Activated naive CD4-positive, alpha-beta T cell treated with anti-CD3 and anti-CD28 coated beads, Interleukin-2, amount 50 U/mL, for 72 hours (primary cell): ENCODE results near the gene POLR3C. TPM values are rescaled to one million over a fixed set of nuclear protein-coding genes. Genes with fewer than 3 reads are reported as not detected.
"Not testable (repeated sequence)": the region's sequence is repeated elsewhere in the genome, so short reads cannot be mapped to it uniquely, and the experiment has no call there.

Experiments
- ATAC-seq, 2 donors: fragments of 150-1000 bp; cut with Tn5 transposase; 2 replicates each; pipeline ENCODE4 v1.10.0; 2021; ENCODE audit warnings: mild to moderate bottlenecking in 2 of 2, moderate library complexity in 2 of 2
- DNase-seq, 2 donors: peaks; one replicate each; pipeline ENCODE4 v3.0.0; 2021 to 2022; ENCODE audit warnings: low spot score in 2 of 2
- H3K27ac Mint-ChIP-seq, 2 donors: one replicate each; pipeline ENCODE4 v1.8.0; 2022; ENCODE audit warnings: mild to moderate bottlenecking in 2 of 2, mixed read lengths in 2 of 2
- H3K36me3 Mint-ChIP-seq, 2 donors: one replicate each; pipeline ENCODE4 v1.8.0; 2022; ENCODE audit warnings: mixed read lengths in 2 of 2
- H3K9me3 Mint-ChIP-seq, 2 donors: one replicate each; pipeline ENCODE4 v1.8.0; 2022; ENCODE audit warnings: mixed read lengths in 2 of 2
- total RNA-seq, 2 donors: library from RNA; stranded (reverse); gene quantifications; one replicate each; pipeline ENCODE4 v1.2.3, GENCODE V29; 2022

POLR3C gene
- total RNA-seq, 2 donors from 2014 or later, result 15.1 to 26.2 TPM

GRCh38 chr1:145806408-145806807, 17.6 kb upstream of the POLR3C start:
- ATAC-seq, result no peak
- no peaks in the 10 kb centered on the region for H3K9me3 Mint-ChIP-seq
- H3K36me3 Mint-ChIP-seq, result no peaks in the 10 kb centered on the region
- DNase-seq, result no peak
- H3K27ac Mint-ChIP-seq, result no peak overlapping the region

GRCh38 chr1:145806844-145807243, 17.2 kb upstream of the POLR3C start:
- Mint-ChIP-seq H3K36me3 (no peaks in the 10 kb centered on the region), H3K27ac (no peak overlapping the region), H3K9me3 (no peaks in the 10 kb centered on the region)
- DNase-seq, result no peak
- ATAC-seq, result no peak

GRCh38 chr1:145812977-145813810, 10.8 kb upstream of the POLR3C start:
- H3K36me3 Mint-ChIP-seq, DNase-seq, ATAC-seq, H3K27ac Mint-ChIP-seq, H3K9me3 Mint-ChIP-seq: not testable (repeated sequence)

GRCh38 chr1:145818095-145818494, 5.9 kb upstream of the POLR3C start:
- H3K27ac Mint-ChIP-seq, H3K36me3 Mint-ChIP-seq, DNase-seq, H3K9me3 Mint-ChIP-seq: not testable (repeated sequence)
- ATAC-seq, result peak; percentile 53 to 72

GRCh38 chr1:145822779-145823331, 1.1 kb upstream of the POLR3C start:
- H3K9me3 Mint-ChIP-seq, DNase-seq: not testable (repeated sequence)
- peak overlapping the region in 1 of 2 donors; percentile 99 for H3K27ac Mint-ChIP-seq
- peaks cover 17 to 24% of the 10 kb centered on the region in 2 donors for H3K36me3 Mint-ChIP-seq
- ATAC-seq, result peak in 1 of 2 donors; percentile 8

- peak overlapping the region; percentile 97 to 99 for H3K27ac Mint-ChIP-seq
- peaks cover 19 to 30% of the 10 kb centered on the region in 2 donors for H3K36me3 Mint-ChIP-seq
- no peak for ATAC-seq
- DNase-seq, result no peak
- no peaks in the 10 kb centered on the region for H3K9me3 Mint-ChIP-seq
These were observed 471 bp downstream of the POLR3C start for GRCh38 chr1:145824499-145824842.

GRCh38 chr1:145826030-145826429, 2.0 kb downstream of the POLR3C start:
- DNase-seq (no peak), ATAC-seq (no peak)
- Mint-ChIP-seq H3K36me3 (peaks cover 27 to 31% of the 10 kb centered on the region in 2 donors), H3K27ac (peak overlapping the region; percentile 50 to 99), H3K9me3 (no peaks in the 10 kb centered on the region)

GRCh38 chr1:145827966-145828365, 4.0 kb downstream of the POLR3C start:
- peak in 1 of 2 donors; percentile 17 for ATAC-seq
- no peak for DNase-seq
- peaks cover 39 to 42% of the 10 kb centered on the region in 2 donors for H3K36me3 Mint-ChIP-seq
- peak overlapping the region; percentile 84 to 91 for H3K27ac Mint-ChIP-seq
- no peaks in the 10 kb centered on the region for H3K9me3 Mint-ChIP-seq

GRCh38 chr1:145828367-145829026, 4.5 kb downstream of the POLR3C start:
- peak overlapping the region; percentile 84 to 91 for H3K27ac Mint-ChIP-seq
- no peak for DNase-seq
- H3K36me3 Mint-ChIP-seq, result peaks cover 39 to 47% of the 10 kb centered on the region in 2 donors
- no peaks in the 10 kb centered on the region for H3K9me3 Mint-ChIP-seq
- ATAC-seq, result peak; percentile 77 to 85

GRCh38 chr1:145830810-145831209, 6.8 kb downstream of the POLR3C start:
- H3K27ac Mint-ChIP-seq, result peak overlapping the region; percentile 6 to 46
- ATAC-seq, result not testable (repeated sequence)

GRCh38 chr1:145837656-145838055, 13.7 kb downstream of the POLR3C start:
- DNase-seq (no peak), ATAC-seq (peak in 1 of 2 donors; percentile 26)
- Mint-ChIP-seq H3K9me3 (no peaks in the 10 kb centered on the region), H3K36me3 (peaks cover 4 to 14% of the 10 kb centered on the region in 2 donors), H3K27ac (no peak overlapping the region)

More at GRCh38 chr1:145830810-145831209, 6.8 kb downstream of the POLR3C start:
- H3K36me3 Mint-ChIP-seq, result peaks cover 28 to 48% of the 10 kb centered on the region in 2 donors
- DNase-seq, H3K9me3 Mint-ChIP-seq: not testable (repeated sequence)

GRCh38 chr1:145843031-145843430, 19.0 kb downstream of the POLR3C start:
- Mint-ChIP-seq H3K27ac (no peak overlapping the region), H3K36me3 (peaks cover 0 to 4% of the 10 kb centered on the region in 2 donors), H3K9me3 (no peaks in the 10 kb centered on the region)
- DNase-seq (no peak), ATAC-seq (no peak)

GRCh38 chr1:145845144-145845513, 21.1 kb downstream of the POLR3C start:
- Mint-ChIP-seq H3K27ac (no peak overlapping the region), H3K36me3 (peaks cover 0 to under 1% of the 10 kb centered on the region in 2 donors), H3K9me3 (no peaks in the 10 kb centered on the region)
- DNase-seq (no peak), ATAC-seq (peak; percentile 32 to 56)

- DNase-seq, result peak; percentile 79 to 80
- Mint-ChIP-seq H3K9me3 (no peaks in the 10 kb centered on the region), H3K27ac (peak within 1 kb of the TSS in 1 of 2 donors; percentile 56), H3K36me3 (no peaks in the 10 kb centered on the region)
- peak; percentile 82 to 90 for ATAC-seq
These were observed 21.6 kb downstream of the POLR3C start, which contains the start of gene NUDT17 for GRCh38 chr1:145845514-145846161. Gene NUDT17, plus strand, starts transcription at chr1:145845630. Its CDS starts 11 bp downstream, at chr1:145845641.

- Mint-ChIP-seq H3K27ac (peak overlapping the region in 1 of 2 donors; percentile 56), H3K36me3 (no peaks in the 10 kb centered on the region), H3K9me3 (no peaks in the 10 kb centered on the region)
- peak; percentile 52 to 64 for ATAC-seq
- peak in 1 of 2 donors; percentile 45 for DNase-seq
These were observed 22.2 kb downstream of the POLR3C start for GRCh38 chr1:145846201-145846612.

- Mint-ChIP-seq H3K27ac (no peak overlapping the region), H3K9me3 (no peaks in the 10 kb centered on the region), H3K36me3 (no peaks in the 10 kb centered on the region)
- no peak for ATAC-seq
- DNase-seq, result no peak
These were observed 23.8 kb downstream of the POLR3C start for GRCh38 chr1:145847827-145848226.
